Upper lobe of left lung (tissue), 6 donors: ENCODE data around the gene LDAF1. TPM values are rescaled to one million over a fixed set of nuclear protein-coding genes. Genes with fewer than 3 reads are reported as not detected.
"Not testable (repeated sequence)": the region's sequence is repeated elsewhere in the genome, so short reads cannot be mapped to it uniquely, and the experiment has no call there.

Experiments
- ATAC-seq, 2 donors: fragments of 200-7000 bp; cut with Tn5 transposase; one replicate each; pipeline ENCODE4 v1.9.1; 2022; ENCODE audit warnings: mild to moderate bottlenecking in 2 of 2, moderate library complexity in 2 of 2; ENCODE audit not compliant: low FRiP score in 2 of 2
- DNase-seq, 2 donors: peaks; one replicate each; pipeline ENCODE4 v3.0.0-alpha.2; 2019 to 2020
- H3K27ac ChIP-seq, 4 donors: fragments of 200-600 bp; sonication (generic); one replicate each; pipeline ENCODE4 v1.5.1; 2016 to 2019
- H3K27me3 ChIP-seq, 4 donors: fragments of 200-600 bp; sonication (generic); one replicate each; pipeline ENCODE4 v1.5.1; 2017 to 2019
- H3K36me3 ChIP-seq, 4 donors: fragments of 200-600 bp; sonication (generic); one replicate each; pipeline ENCODE4 v1.5.1; 2016 to 2019
- H3K4me1 ChIP-seq, 4 donors: fragments of 200-600 bp; sonication (generic); one replicate each; pipeline ENCODE4 v1.5.1; 2018 to 2019
- H3K4me3 ChIP-seq, 4 donors: fragments of 200-600 bp; sonication (generic); one replicate each; pipeline ENCODE4 v1.5.1; 2017 to 2019; ENCODE audit warnings: mild to moderate bottlenecking in 2 of 4, moderate library complexity in 1 of 4
- H3K9me3 ChIP-seq, 4 donors: fragments of 200-600 bp; sonication (generic); one replicate each; pipeline ENCODE4 v1.5.1; 2018 to 2019
- CTCF ChIP-seq, 6 experiments: fragments of 450-650 bp in 4 of 6; fragments of 200-600 bp in 2 of 6; sonication (generic) in 2 of 6; IDR thresholded peaks; one replicate each; pipeline ENCODE4 v1.5.1; 2016 to 2019; ENCODE audit warnings: antibody characterized with exemption in 6 of 6
- EP300 ChIP-seq, 4 donors: sonication (generic); formaldehyde crosslinking; IDR thresholded peaks; one replicate each; pipeline ENCODE4 v1.5.1; 2017; ENCODE audit warnings: antibody characterized with exemption in 4 of 4, control low read depth in 2 of 4
- POLR2A ChIP-seq, 4 donors: fragments of 450-650 bp; IDR thresholded peaks; one replicate each; pipeline ENCODE4 v1.5.1; 2016 to 2017; ENCODE audit warnings: antibody characterized with exemption in 4 of 4, mild to moderate bottlenecking in 2 of 4
- POLR2AphosphoS5 ChIP-seq, 2 donors: sonication (generic); formaldehyde crosslinking; IDR thresholded peaks; one replicate each; pipeline ENCODE4 v1.5.1; 2017; ENCODE audit warnings: antibody characterized with exemption in 2 of 2
- WGBS, 2 donors: methylation state at CpG; one replicate each; pipeline ENCODE4 v1.1.5; 2017 to 2018; 5-methylcytosine and 5-hydroxymethylcytosine counted together
- total RNA-seq, 6 donors: library from RNA; depleted of rRNA in 4 of 6; stranded (reverse); fragments of >200 nt in 4 of 6; gene quantifications; one replicate each; pipeline versions ENCODE4 v1.1.0 to v1.2.1, GENCODE V29; 2016 to 2021
- donor health status: DM: no; HTN: no; CAD: no; lungs with moderate emphysema.
- donor health status: DM: no; HTN: yes; CAD: no; lungs with severe emphysema.

The LDAF1 gene
- total RNA-seq, 6 donors from 2014 or later: 16.8 to 52.7 (median 39.1) TPM

DNA sequence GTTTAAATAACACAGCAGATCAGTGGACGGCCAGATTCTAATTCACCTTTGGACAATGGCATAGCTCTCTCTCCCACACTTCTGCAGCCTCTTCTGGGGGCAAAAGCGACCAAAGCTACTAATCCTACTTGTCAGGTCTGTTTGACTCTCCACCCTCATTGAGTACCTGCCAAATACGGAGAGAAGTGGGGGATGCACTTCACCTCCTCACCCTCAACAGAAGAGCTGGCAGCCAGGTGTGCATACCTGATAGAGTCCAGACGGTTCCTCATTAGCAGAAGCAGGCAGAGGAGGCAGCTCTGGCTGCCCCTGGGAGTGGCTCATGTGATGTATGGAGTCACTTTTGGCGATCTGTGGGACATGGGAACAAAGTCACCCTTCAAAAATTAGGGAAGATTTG, 12.7 kb upstream of the LDAF1 start:
- no peak overlapping the region for H3K4me3 ChIP-seq
- H3K27ac ChIP-seq: no peak overlapping the region
- H3K9me3 ChIP-seq: no peaks in the 10 kb centered on the region
- DNase-seq (peak in 1 of 2 donors; percentile 30), ATAC-seq (no peak)
- TF ChIP-seq EP300 (IDR thresholded peaks at IDR 0.05): no peak
- no peak for TF ChIP-seq CTCF (IDR thresholded peaks at IDR 0.05)
- no peak for TF ChIP-seq POLR2A (IDR thresholded peaks at IDR 0.05)
- TF ChIP-seq POLR2AphosphoS5 (IDR thresholded peaks at IDR 0.05): no peak
- H3K27me3 ChIP-seq: no peaks in the 10 kb centered on the region
- WGBS, 2 donors: 43 to 53% methylated on average over 5 of the region's 5 CpGs
- no peaks in the 10 kb centered on the region for H3K36me3 ChIP-seq
- H3K4me1 ChIP-seq: peaks cover 0 to 7% (median 2%) of the 10 kb centered on the region in 4 donors

DNA sequence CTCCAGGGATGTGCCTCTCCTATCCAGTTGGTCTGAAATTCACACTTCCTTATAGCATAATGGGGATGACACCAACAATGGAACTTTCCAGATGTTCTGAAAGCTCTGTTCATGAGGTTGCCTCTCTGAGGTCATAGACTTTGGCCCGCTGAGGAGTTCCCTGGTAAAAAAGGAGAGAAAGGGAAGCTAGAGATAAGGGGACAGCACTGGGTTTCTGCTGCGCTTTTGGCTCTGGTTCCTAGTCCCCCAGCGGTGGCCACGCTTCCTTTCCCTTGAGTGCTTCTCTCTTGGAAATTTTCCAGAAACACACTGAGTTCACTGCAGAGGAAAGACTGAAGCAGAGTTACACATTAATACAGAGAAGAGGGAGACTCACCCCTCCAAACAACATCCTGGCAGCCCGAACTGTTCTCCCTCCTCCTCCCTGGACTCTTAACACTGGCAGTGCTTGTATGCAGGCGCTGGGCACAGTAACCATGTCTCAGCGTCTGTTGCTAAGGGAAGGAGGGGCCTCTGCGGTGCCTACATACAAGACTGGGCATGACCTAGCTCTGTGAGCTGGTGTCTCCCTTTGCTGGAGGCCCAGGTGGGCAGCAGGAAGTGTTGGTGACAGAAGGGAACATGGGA, 8.0 kb upstream of the LDAF1 start, which contains the start of gene DNAH3:
Gene DNAH3 (minus strand): TSS at position 472 of the 627 bp plus-strand sequence. CDS start 527 bp downstream, outside the sequence.
- peak; percentile 49 to 81 for ATAC-seq
- no peak within 1 kb of the TSS for H3K4me3 ChIP-seq

DNA sequence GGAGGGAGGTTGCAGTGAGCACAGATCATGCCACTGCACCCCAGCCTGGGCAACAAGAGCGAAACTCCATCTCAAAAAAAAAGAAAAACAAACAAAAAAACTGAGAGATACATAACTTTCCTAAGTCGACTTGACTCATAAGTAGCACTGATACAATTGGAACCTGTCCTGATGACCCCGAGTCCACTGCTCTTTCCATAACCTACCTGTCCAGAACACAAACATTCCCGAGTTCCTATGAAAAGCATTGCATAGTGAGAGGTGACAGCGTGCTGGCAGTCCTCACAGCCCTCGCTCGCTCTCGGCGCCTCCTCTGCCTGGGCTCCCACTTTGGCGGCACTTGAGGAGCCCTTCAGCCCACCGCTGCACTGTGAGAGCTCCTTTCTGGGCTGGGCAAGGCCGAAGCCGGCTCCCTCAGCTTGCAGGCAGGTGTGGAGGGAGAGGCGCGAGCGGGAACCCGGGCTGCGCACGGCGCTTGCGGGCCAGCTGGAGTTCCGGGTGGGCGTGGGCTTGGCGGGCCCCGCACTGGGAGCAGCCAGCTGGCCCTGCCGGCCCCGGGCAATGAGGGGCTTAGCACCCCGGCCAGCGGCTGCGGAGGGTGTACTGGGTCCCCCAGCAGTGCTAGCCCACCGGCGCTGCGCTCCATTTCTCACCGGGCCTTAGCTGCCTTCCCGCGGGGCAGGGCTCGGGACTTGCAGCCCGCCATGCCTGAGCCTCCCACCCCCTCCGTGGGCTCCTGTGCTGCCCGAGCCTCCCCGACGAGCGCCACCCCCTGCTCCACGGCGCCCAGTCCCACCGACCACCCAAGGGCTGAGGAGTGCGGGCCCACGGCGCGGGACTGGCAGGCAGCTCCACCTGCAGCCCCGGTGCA, 6.1 kb upstream of the LDAF1 start:
- 78 to 88% methylated on average over 17 to 33 of the region's 51 CpGs for WGBS, 2 donors
- peak in 1 of 2 donors; percentile 85 for DNase-seq
- not testable (repeated sequence) for ATAC-seq, H3K36me3 ChIP-seq, H3K4me3 ChIP-seq, H3K27ac ChIP-seq, H3K27me3 ChIP-seq, H3K9me3 ChIP-seq
- peaks cover 0 to 16% (median 5%) of the 10 kb centered on the region in 4 donors for H3K4me1 ChIP-seq

More for the DNA sequence above, 8.0 kb upstream of the LDAF1 start, which contains the start of gene DNAH3:
- TF ChIP-seq CTCF (IDR thresholded peaks at IDR 0.05): no peak
- no peak for TF ChIP-seq POLR2AphosphoS5 (IDR thresholded peaks at IDR 0.05)
- TF ChIP-seq POLR2A (IDR thresholded peaks at IDR 0.05): no peak
- TF ChIP-seq EP300 (IDR thresholded peaks at IDR 0.05): no peak
- no peaks in the 10 kb centered on the region for H3K9me3 ChIP-seq
- H3K27me3 ChIP-seq: no peaks in the 10 kb centered on the region
- no peak within 1 kb of the TSS for H3K27ac ChIP-seq
- H3K36me3 ChIP-seq: no peaks in the 10 kb centered on the region
- WGBS, 2 donors: 5 to 16% methylated on average over 8 of the region's 8 CpGs
- peak in 1 of 2 donors; percentile 61 for DNase-seq
- peaks cover 0 to 9% (median 4%) of the 10 kb centered on the region in 4 donors for H3K4me1 ChIP-seq

GRCh38 chr16:21153124-21153729, 5.2 kb upstream of the LDAF1 start:
- 89 to 92% methylated on average over 9 to 11 of the region's 11 CpGs for WGBS, 2 donors
- H3K9me3 ChIP-seq, DNase-seq, H3K27me3 ChIP-seq, H3K4me3 ChIP-seq, H3K27ac ChIP-seq, H3K36me3 ChIP-seq, ATAC-seq: not testable (repeated sequence)
- H3K4me1 ChIP-seq: peaks cover 7 to 24% (median 10%) of the 10 kb centered on the region in 4 donors

DNA sequence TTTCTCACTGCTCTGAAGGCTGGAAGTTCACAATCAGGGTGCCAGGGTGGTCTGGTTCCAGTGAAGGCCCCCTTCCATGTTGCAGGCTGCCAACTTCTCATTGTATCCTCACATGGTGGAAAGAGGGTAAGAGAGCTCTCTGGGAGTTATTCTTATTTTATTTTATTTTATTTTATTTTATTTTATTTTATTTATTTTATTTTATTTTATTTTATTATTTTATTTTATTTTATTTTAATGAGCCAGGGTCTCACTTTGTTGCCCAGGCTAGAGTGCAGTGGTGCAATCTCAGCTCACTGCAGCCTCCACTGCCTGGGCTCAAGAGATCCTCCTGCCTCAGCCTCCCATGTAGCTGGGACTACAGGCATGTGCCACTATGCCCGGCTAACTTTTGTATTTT, 2.5 kb upstream of the LDAF1 start:
- peaks cover 9 to 32% (median 18%) of the 10 kb centered on the region in 4 donors for H3K4me1 ChIP-seq
- DNase-seq, H3K27me3 ChIP-seq, H3K36me3 ChIP-seq, H3K4me3 ChIP-seq, H3K27ac ChIP-seq, H3K9me3 ChIP-seq, ATAC-seq: not testable (repeated sequence)
- 67 to 86% methylated on average over 1 of the region's 1 CpG for WGBS, 2 donors

- DNase-seq (no peak), ATAC-seq (peak in 1 of 2 donors; percentile 58)
- TF ChIP-seq EP300 (IDR thresholded peaks at IDR 0.05): no peak
- TF ChIP-seq CTCF (IDR thresholded peaks at IDR 0.05): peak in 5 of 6 experiments; percentile 44 to 53 (median 47)
- no peak for TF ChIP-seq POLR2AphosphoS5 (IDR thresholded peaks at IDR 0.05)
- no peak for TF ChIP-seq POLR2A (IDR thresholded peaks at IDR 0.05)
- H3K36me3 ChIP-seq: peaks cover 0 to 5% (median 0%) of the 10 kb centered on the region in 4 donors
- no peak overlapping the region for H3K4me3 ChIP-seq
- no peaks in the 10 kb centered on the region for H3K27me3 ChIP-seq
- H3K9me3 ChIP-seq: no peaks in the 10 kb centered on the region
- H3K4me1 ChIP-seq: peaks cover 10 to 30% (median 18%) of the 10 kb centered on the region in 4 donors
- H3K27ac ChIP-seq: no peak overlapping the region
- WGBS, 2 donors: 49 to 63% methylated on average over 6 of the region's 6 CpGs
Observed at GRCh38 chr16:21156767-21157467, 1.6 kb upstream of the LDAF1 start.
